ENCODE measurements around the gene GRM2.

GRM2 gene

GRCh38 chr3:51706788-51707731 lies at the start of gene GRM2:
Gene GRM2, plus strand, starts transcription at chr3:51707068. Its CDS starts 1,916 bp downstream, at chr3:51708984.
- peak; percentile 43 for DNase-seq

- DNase-seq: no peak
These were observed 49.6 kb upstream of the GRM2 start for GRCh38 chr3:51657234-51657633.

GRCh38 chr3:51659942-51660341 lies 46.9 kb upstream of the GRM2 start:
- DNase-seq: no peak

- no peak for DNase-seq
These were observed 44.4 kb upstream of the GRM2 start for GRCh38 chr3:51662456-51662855.

GRCh38 chr3:51668756-51669155 lies 38.1 kb upstream of the GRM2 start:
- DNase-seq: no peak

- peak; percentile 91 for DNase-seq
These were observed 37.4 kb upstream of the GRM2 start for GRCh38 chr3:51669241-51670052.

GRCh38 chr3:51670053-51670822 lies 36.6 kb upstream of the GRM2 start:
- DNase-seq: no peak

GRCh38 chr3:51670823-51671733 lies 35.8 kb upstream of the GRM2 start, which contains the start of gene TEX264:
Gene TEX264, plus strand, starts transcription at chr3:51671252. Its CDS starts 3,053 bp downstream, at chr3:51674305.
- DNase-seq: peak; percentile 94

GRCh38 chr3:51671734-51672475 lies 35.0 kb upstream of the GRM2 start:
- peak; percentile 79 for DNase-seq

GRCh38 chr3:51673181-51673801 lies 33.6 kb upstream of the GRM2 start:
- DNase-seq: no peak

- DNase-seq: no peak
These were observed 32.8 kb upstream of the GRM2 start for GRCh38 chr3:51673802-51674654.

- peak; percentile 41 for DNase-seq
These were observed 31.7 kb upstream of the GRM2 start for GRCh38 chr3:51675201-51675611.

- no peak for DNase-seq
These were observed 30.7 kb upstream of the GRM2 start for GRCh38 chr3:51676102-51676640.

- DNase-seq: no peak
These were observed 29.5 kb upstream of the GRM2 start for GRCh38 chr3:51677358-51677757.

- no peak for DNase-seq
These were observed 28.7 kb upstream of the GRM2 start for GRCh38 chr3:51678186-51678585.

GRCh38 chr3:51678641-51679040 lies 28.2 kb upstream of the GRM2 start:
- no peak for DNase-seq

- no peak for DNase-seq
These were observed 27.6 kb upstream of the GRM2 start for GRCh38 chr3:51679318-51679717.

GRCh38 chr3:51679777-51680176 lies 27.1 kb upstream of the GRM2 start:
- no peak for DNase-seq

GRCh38 chr3:51680196-51680595 lies 26.7 kb upstream of the GRM2 start:
- no peak for DNase-seq
